Fibroblast of skin of back (primary cell): ENCODE measurements around the gene ZMYND15.
A peak's percentile ranks its signal among the peaks of the same experiment; 100 is the strongest.

ENCODE experiments used
- DNase-seq: peaks from one replicate; pipeline ENCODE4 v3.0.0-alpha.2; 2013

Gene ZMYND15

DNA sequence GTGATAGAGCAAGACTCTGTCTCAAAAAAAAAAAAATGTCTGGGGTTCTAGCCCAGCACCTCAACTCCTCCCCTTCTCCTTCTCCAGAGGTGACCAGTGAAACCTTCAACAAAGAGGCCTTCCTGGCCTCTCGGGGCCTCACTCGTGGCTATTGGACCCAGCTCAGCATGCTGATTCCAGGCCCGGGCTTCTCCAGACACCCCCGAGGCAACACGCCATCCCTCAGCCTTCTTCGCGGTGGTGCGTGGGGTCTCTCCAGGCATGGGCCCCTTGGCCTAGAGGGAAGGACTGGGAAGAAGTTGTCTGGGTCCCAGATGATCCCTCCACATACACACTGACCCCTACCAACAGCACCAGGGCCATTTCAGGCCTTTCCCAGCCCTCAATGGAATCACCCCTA, 3.6 kb downstream of the ZMYND15 start:
- no peak for DNase-seq

DNA sequence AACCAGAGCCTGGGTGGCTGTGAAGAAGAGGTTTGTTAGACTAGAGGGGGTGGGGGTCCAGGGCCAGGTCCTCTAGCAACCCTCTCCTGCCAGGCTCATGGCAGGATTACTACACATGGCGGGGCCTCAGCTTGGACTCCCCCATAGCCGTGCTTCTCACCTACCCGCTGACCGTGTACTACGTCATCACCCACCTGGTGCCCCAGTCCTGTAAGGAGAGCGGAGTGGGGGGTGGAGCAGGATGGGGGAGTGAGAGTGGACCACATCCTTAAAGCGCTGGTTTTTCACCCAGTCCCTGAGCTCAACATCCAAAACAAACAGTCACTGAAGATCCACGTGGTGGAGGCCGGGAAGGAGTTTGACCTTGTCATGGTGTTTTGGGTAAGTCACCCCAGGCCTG, 4.3 kb downstream of the ZMYND15 start:
- no peak for DNase-seq

DNA sequence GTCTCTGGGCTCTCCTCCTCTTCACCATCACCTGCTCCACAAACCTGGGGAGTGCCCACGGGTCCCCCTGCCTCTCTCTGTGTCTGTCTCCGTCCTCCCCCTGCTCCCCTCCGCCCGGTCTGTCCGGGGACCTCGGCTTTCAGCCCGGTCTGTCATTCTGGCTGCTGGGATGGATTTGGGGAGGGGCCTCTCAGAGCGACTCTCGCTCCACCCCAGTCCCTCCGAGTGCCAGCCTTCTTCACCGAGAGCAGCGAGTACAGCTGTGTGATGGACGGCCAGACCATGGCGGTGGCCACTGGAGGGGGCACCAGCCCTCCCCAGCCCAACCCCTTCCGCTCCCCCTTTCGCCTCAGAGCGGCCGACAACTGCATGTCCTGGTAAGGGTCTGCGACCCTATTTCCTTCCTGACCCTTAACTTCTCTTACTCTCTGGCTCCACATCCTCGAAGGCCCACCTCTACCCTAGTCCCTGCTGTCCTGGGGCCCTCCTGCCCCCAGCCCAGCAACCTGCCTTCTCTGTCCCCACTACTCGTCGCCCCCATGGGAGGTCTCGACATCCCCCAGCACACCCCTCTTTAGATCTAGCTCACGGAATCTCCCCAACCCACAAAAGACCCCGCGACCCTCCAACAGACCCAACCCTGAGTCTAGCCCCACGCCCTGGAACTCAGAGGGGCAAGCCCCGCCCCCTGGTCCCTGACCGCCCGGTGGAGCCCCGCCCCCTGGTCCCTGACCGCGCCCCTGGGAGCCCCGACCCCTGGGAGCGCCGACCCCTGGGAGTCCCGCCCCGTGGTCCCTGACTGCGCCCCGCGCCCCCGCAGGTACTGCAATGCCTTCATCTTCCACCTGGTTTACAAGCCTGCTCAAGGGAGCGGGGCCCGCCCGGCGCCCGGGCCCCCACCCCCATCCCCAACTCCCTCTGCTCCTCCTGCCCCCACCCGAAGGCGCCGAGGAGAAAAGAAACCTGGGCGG, 5.7 kb downstream of the ZMYND15 start:
- DNase-seq, result no peak

DNA sequence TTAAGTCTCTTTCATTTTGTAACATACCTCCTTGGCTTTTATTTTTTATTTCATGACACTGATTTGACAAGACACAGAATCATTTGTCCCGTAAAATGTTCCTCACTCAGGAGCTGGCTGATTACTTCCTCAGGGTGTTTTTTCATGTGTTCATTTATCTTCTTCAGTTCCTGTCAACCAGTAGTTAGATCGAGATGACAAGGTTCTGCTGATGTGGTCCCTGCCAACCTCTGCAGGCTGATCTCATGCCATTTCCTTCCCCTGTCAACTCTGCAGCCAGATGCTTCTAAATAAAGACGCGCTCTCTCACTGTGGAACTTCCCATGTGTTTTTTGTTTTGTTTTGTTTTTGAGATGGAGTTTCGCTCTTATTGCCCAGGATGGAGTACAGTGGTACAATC, 8.2 kb downstream of the ZMYND15 start:
- DNase-seq, result no peak

GRCh38 chr17:4748686-4749085, 9.1 kb downstream of the ZMYND15 start:
- no peak for DNase-seq

- no peak for DNase-seq
Observed at GRCh38 chr17:4750606-4751005, 11.0 kb downstream of the ZMYND15 start.

DNA sequence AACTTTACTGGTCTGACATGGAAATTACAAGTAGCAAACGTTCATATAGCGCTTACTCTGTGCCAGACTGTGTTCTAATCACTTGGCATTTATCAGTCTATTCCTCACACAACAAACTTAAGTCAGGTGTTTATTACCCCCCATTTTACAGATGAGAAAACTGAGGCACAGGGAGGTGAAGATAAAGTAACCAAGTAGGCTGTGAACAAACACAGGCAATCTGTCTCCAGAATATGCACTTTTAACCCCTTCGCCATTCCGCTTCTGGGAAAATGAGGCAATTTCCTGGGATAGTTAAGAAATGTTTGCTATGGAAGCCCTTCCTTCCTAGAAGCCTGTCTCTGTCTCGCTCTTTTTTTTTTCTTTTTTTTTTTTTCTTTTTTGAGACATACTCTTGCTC, 12.3 kb downstream of the ZMYND15 start:
- no peak for DNase-seq

DNA sequence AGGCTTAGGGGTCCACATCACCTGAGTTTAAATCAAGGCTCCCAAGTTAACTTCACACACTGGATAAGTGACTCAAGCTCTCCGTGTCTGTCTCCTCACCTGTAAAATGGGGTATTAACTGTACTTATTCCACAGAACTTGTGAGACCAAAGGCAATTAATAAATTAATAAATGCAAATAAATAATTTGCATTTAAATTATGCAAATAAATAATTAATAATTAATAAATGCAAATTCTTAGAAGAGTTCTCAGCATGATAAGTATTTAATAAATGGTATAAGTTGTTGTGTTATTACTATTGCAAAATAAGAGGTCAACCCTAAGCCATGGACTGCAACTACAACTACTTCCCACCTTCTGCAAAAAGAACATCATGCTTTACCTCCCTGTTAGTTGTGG, 13.8 kb downstream of the ZMYND15 start:
- DNase-seq, result no peak

- no peak for DNase-seq
Observed at GRCh38 chr17:4759776-4760236, 20.2 kb downstream of the ZMYND15 start.

DNA sequence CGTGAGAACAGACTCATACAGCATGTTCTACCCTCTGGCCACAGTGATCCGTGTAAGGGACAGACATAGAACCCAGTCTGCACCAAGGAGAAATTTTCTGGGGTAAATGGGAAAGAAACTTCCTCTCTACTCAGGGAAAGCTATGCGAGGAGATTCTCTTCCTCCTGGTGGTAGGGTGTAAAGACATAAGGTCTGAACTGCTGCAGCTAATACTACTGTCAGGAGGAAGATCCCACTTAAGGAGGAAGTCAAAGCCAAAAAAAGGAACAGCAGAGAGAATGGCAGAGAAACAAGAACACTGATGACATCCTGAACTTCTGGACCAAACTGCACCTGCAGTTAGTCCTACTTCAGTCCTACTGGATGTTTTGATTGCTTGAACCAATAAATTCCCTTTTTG, 25.0 kb downstream of the ZMYND15 start:
- DNase-seq, result no peak

GRCh38 chr17:4766201-4766600, 26.6 kb downstream of the ZMYND15 start:
- DNase-seq, result no peak

DNA sequence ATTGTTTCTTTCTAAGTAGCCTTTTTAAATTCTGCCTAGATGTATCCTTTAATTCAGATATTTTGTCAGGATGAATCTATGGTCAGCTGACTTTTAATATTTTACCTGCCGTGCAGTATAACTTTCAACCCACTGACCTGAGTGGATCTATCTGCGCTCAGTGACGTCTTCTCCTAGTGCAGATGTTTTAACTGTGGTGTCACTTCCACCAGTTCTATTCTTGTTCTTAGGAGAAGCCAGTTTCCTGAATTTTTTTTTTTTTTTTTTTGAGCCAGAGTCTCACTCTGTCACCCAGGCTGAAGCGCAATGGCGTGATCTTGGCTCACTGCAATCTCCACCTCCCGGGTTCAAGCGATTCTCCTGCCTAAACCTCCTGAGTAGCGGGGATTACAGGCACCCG, 27.1 kb downstream of the ZMYND15 start:
- no peak for DNase-seq

DNA sequence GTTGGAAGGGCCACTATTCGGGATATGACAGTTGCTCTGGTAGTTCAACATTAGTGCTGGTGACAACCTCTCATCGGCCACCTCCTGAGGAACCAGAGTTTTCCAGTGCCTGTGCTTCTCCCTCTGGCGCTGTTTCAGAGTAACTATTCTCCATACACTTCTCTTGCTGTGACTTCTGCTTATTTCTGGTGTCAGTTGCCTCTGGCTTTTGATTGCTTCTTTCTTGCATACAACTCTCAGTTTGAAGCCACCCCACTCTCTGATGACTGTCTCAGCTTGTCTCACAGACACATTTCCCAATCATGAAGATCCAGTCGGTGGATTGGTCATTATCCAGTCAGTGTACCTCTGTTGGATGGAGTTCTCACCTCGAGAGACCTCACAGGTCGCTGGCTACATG, 28.7 kb downstream of the ZMYND15 start:
- DNase-seq, result no peak

- DNase-seq, result peak; percentile 19
Observed at GRCh38 chr17:4769628-4770027, 30.0 kb downstream of the ZMYND15 start.

DNA sequence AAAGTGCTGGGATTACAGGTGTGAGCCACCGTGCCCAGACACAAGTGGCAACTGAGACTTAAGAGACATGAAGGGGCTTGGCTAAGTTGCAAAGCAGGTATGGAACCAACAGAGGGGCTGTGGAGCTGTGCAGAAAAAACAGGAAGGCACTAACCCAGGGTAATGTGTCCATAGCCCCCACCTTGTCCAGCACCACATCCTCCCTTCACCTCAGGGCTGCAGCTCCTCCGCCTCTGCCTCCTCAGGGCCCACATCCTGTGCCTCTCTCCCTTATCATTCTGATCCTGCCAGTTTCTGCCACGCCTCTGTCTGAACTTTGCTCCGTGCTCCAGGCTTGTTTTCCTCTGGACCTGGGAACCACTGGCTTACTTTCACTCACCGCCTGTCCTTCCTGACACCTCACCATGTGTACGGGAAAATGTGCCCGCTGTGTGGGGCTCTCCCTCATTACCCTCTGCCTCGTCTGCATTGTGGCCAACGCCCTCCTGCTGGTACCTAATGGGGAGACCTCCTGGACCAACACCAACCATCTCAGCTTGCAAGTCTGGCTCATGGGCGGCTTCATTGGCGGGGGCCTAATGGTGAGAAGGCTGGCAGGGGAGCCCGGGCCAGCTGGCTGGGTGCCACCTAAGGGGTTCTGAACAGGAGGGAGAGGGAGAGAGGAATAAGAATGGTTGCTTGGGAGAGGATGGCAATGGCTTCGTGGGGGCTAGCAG, 32.0 kb downstream of the ZMYND15 start, which contains the start of gene TM4SF5:
TM4SF5 (plus strand) TSS at position 368 of the 716 bp plus-strand sequence; CDS start at position 405, 37 bp downstream.
- no peak for DNase-seq

DNA sequence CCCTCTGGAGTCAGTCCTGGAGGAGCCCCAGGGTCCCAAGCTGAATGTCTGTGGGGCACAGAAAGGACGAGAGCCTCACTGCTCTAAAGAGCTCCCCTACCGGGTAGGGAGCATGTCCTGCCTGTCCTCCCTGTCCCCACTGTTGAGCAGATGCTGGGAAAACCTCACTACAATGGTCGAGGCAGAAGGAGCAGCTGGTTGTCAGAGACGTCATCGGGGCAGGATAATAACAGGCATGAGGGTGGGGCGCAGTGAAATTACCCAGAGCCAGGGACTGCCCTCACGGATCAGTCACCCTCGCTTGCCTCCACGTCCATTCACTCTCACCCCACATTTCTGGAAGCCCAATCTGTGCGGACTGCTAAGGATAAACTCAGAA, 32.6 kb downstream of the ZMYND15 start:
- no peak for DNase-seq

GRCh38 chr17:4777969-4778760, 38.5 kb downstream of the ZMYND15 start:
- no peak for DNase-seq

DNA sequence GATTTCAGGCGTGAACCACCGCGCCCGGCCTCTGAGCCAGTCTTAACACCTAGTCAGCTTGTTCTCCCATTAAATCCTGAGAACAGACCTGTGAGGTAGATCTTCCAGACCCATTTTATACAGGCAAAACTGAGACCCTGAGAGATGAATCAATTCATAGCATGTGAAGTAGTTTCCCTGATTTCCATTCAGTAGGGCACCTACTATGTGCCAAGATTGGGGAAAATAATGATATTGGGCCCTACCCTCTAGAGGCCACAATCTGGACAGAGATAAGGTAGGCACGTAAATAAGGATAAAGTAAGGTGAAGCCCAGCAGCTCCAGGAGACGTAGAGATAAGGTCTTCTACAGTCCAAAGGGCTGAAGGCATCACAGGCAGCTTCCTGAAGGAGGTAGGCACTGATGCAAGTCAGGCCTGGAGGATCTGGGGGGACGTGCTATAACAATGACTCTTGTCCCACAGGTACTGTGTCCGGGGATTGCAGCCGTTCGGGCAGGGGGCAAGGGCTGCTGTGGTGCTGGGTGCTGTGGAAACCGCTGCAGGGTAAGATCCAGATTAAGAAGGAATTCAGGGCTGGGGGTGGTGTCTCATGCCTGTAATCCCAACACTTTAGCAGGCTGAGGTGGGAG, 40.8 kb downstream of the ZMYND15 start:
- DNase-seq, result no peak

- DNase-seq, result no peak
Observed at GRCh38 chr17:4782652-4783051, 43.0 kb downstream of the ZMYND15 start.

- DNase-seq, result no peak
Observed at GRCh38 chr17:4785311-4786105, 45.9 kb downstream of the ZMYND15 start.

DNA sequence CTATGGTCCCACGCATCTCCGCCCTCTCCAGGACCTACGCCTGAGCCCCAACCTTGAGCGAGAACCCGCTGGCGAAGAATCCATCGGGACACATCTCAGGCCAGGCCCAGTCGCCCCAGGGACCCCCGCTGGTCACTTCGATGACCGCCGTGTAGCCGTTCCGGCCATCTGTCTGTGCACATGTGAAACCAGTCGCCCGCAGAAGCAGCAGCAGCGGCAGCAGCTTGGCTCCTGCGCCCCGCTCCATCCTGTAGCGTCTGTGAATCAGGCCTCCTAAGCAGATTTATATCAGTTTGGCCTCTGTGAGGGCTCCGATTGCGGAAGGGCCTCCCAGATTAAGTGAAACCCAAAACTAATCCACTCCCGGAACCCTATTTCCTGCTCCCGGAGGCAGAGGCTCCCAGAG, 46.5 kb downstream of the ZMYND15 start, which contains the start of gene VMO1:
VMO1 (minus strand) TSS at position 259 of the 406 bp plus-strand sequence; CDS start at position 247, 12 bp downstream.
- no peak for DNase-seq
